ENCODE data around the gene KIF14. TPM values are rescaled to one million over a fixed set of nuclear protein-coding genes. Genes with fewer than 3 reads are reported as not detected.
"Not testable (repeated sequence)": the region's sequence is repeated elsewhere in the genome, so short reads cannot be mapped to it uniquely, and the experiment has no call there.

The KIF14 gene
- total and polyA plus RNA-seq, 7 donors = under 0.01 to 2.0 (median 0.28) TPM; not detected in 2

- Histone ChIP-seq H3K27ac (no peak overlapping the region), H3K4me1 (no peaks in the 10 kb centered on the region), H3K27me3 (no peaks in the 10 kb centered on the region), H3K9me3 (no peaks in the 10 kb centered on the region), H3K4me3 (no peak overlapping the region), H3K36me3 (no peaks in the 10 kb centered on the region)
- WGBS, 2 donors = 50 to 82% methylated on average over 1 of the region's 1 CpG
- intact Hi-C loops (cut with DNase I) = no loop called here
- DNase-seq = no peak
- TF ChIP-seq POLR2AphosphoS5 (IDR thresholded peaks at IDR 0.05) = no peak
- TF ChIP-seq CTCF (IDR thresholded peaks at IDR 0.05) = no peak
- TF ChIP-seq POLR2A (IDR thresholded peaks at IDR 0.05) = no peak
- no peak for TF ChIP-seq EP300 (IDR thresholded peaks at IDR 0.05)
Observed at GRCh38 chr1:200564319-200564718, 56.2 kb downstream of the KIF14 start.

GRCh38 chr1:200561856-200562214, 58.7 kb downstream of the KIF14 start:
- no peak overlapping the region for H3K27ac ChIP-seq

GRCh38 chr1:200558866-200559459, 61.6 kb downstream of the KIF14 start:
- Histone ChIP-seq H3K27ac (no peak overlapping the region), H3K27me3 (no peaks in the 10 kb centered on the region), H3K4me1 (no peaks in the 10 kb centered on the region), H3K9me3 (no peaks in the 10 kb centered on the region), H3K36me3 (no peaks in the 10 kb centered on the region), H3K4me3 (no peak overlapping the region)
- intact Hi-C loops (cut with DNase I) = no loop called here
- TF ChIP-seq CTCF (IDR thresholded peaks at IDR 0.05) (peak in 2 of 4 experiments; percentile 26 to 34), EP300 (IDR thresholded peaks at IDR 0.05) (no peak)
- WGBS, 2 donors = 47 to 54% methylated on average over 2 of the region's 2 CpGs
- no peak for DNase-seq

More at GRCh38 chr1:200561856-200562214, 58.7 kb downstream of the KIF14 start:
- Histone ChIP-seq H3K36me3 (no peaks in the 10 kb centered on the region), H3K27me3 (no peaks in the 10 kb centered on the region), H3K9me3 (no peaks in the 10 kb centered on the region), H3K4me1 (no peaks in the 10 kb centered on the region), H3K4me3 (no peak overlapping the region)
- intact Hi-C loops (cut with DNase I) = no loop called here
- DNase-seq = no peak
- TF ChIP-seq EP300 (IDR thresholded peaks at IDR 0.05) = no peak
- no peak for TF ChIP-seq POLR2AphosphoS5 (IDR thresholded peaks at IDR 0.05)
- TF ChIP-seq POLR2A (IDR thresholded peaks at IDR 0.05) = no peak
- no peak for TF ChIP-seq CTCF (IDR thresholded peaks at IDR 0.05)
- 17 to 18% methylated on average over 1 of the region's 1 CpG for WGBS, 2 donors

- TF ChIP-seq POLR2AphosphoS5 (IDR thresholded peaks at IDR 0.05) (no peak), CTCF (IDR thresholded peaks at IDR 0.05) (no peak), EP300 (IDR thresholded peaks at IDR 0.05) (no peak), POLR2A (IDR thresholded peaks at IDR 0.05) (no peak)
- no peak overlapping the region for H3K4me3 ChIP-seq
- H3K36me3 ChIP-seq = no peaks in the 10 kb centered on the region
- intact Hi-C loops (cut with DNase I) = no loop called here
- no peak for DNase-seq
- H3K4me1 ChIP-seq = no peaks in the 10 kb centered on the region
- no peaks in the 10 kb centered on the region for H3K9me3 ChIP-seq
- H3K27me3 ChIP-seq = no peaks in the 10 kb centered on the region
- H3K27ac ChIP-seq = no peak overlapping the region
Observed at GRCh38 chr1:200556002-200556401, 64.5 kb downstream of the KIF14 start.

GRCh38 chr1:200552737-200553136, 67.8 kb downstream of the KIF14 start:
- H3K9me3 ChIP-seq; H3K36me3 ChIP-seq; H3K4me3 ChIP-seq; H3K27ac ChIP-seq; H3K27me3 ChIP-seq; H3K4me1 ChIP-seq; intact Hi-C loops (cut with DNase I); DNase-seq: not testable (repeated sequence)
- 95 to 96% methylated on average over 6 of the region's 6 CpGs for WGBS, 2 donors

Data from sigmoid colon (tissue), 7 donors.